NCI-H226 (cell line): ENCODE data around the gene UQCRFS1.
"Not testable (repeated sequence)": the region's sequence is repeated elsewhere in the genome, so short reads cannot be mapped to it uniquely, and the experiment has no call there.

Experiments
- DNase-seq: peaks from one replicate; pipeline ENCODE4 v3.0.0-alpha.2; 2015

Gene UQCRFS1

GRCh38 chr19:29212356-29212647, 649 bp downstream of the UQCRFS1 start:
- DNase-seq, result no peak

- no peak for DNase-seq
Measured at GRCh38 chr19:29211562-29212355, 1.2 kb downstream of the UQCRFS1 start.

GRCh38 chr19:29211041-29211440, 1.9 kb downstream of the UQCRFS1 start:
- DNase-seq, result not testable (repeated sequence)

GRCh38 chr19:29210502-29210901, 2.4 kb downstream of the UQCRFS1 start:
- not testable (repeated sequence) for DNase-seq

GRCh38 chr19:29207403-29208187, 5.4 kb downstream of the UQCRFS1 start:
- not testable (repeated sequence) for DNase-seq

- no peak for DNase-seq
Measured at GRCh38 chr19:29206453-29206852, 6.5 kb downstream of the UQCRFS1 start.

- DNase-seq, result no peak
Measured at GRCh38 chr19:29202281-29202680, 10.7 kb downstream of the UQCRFS1 start.

- no peak for DNase-seq
Measured at GRCh38 chr19:29201855-29202254, 11.1 kb downstream of the UQCRFS1 start.

- no peak for DNase-seq
Measured at GRCh38 chr19:29194658-29195057, 18.3 kb downstream of the UQCRFS1 start.

GRCh38 chr19:29193155-29193554, 19.8 kb downstream of the UQCRFS1 start:
- DNase-seq, result no peak

GRCh38 chr19:29191005-29191404, 21.9 kb downstream of the UQCRFS1 start:
- no peak for DNase-seq

- DNase-seq, result no peak
Measured at GRCh38 chr19:29189033-29189360, 24.0 kb downstream of the UQCRFS1 start.

GRCh38 chr19:29188289-29189032, 24.5 kb downstream of the UQCRFS1 start:
- DNase-seq, result no peak

GRCh38 chr19:29187676-29188075, 25.3 kb downstream of the UQCRFS1 start:
- no peak for DNase-seq

GRCh38 chr19:29185427-29185826, 27.5 kb downstream of the UQCRFS1 start:
- no peak for DNase-seq

GRCh38 chr19:29176981-29177754, 35.8 kb downstream of the UQCRFS1 start:
- DNase-seq, result no peak

GRCh38 chr19:29173896-29174295, 39.1 kb downstream of the UQCRFS1 start:
- DNase-seq, result no peak

GRCh38 chr19:29172302-29172701, 40.6 kb downstream of the UQCRFS1 start:
- DNase-seq, result no peak

- no peak for DNase-seq
Measured at GRCh38 chr19:29171525-29171924, 41.4 kb downstream of the UQCRFS1 start.

GRCh38 chr19:29170554-29170953, 42.4 kb downstream of the UQCRFS1 start:
- DNase-seq, result no peak

GRCh38 chr19:29162694-29163093, 50.3 kb downstream of the UQCRFS1 start:
- no peak for DNase-seq

GRCh38 chr19:29155683-29156082, 57.3 kb downstream of the UQCRFS1 start:
- DNase-seq, result no peak
